HFFc6 (cell line): ENCODE measurements around the gene MRTFB. TPM values are rescaled to one million over a fixed set of nuclear protein-coding genes. Genes with fewer than 3 reads are reported as not detected.

Experiments used
- DNase-seq: peaks from one replicate; pipeline ENCODE4 v3.0.0-alpha.2; 2018
- H3K27ac Mint-ChIP-seq: 2 replicates; pipeline ENCODE4 v1.8.0; 2020; ENCODE audit warnings: mild to moderate bottlenecking, mixed read lengths
- H3K27me3 Mint-ChIP-seq: 2 replicates; pipeline ENCODE4 v1.8.0; 2021; ENCODE audit warnings: mild to moderate bottlenecking, moderate library complexity, mixed read lengths; ENCODE audit not compliant: insufficient read depth
- H3K36me3 Mint-ChIP-seq: 2 replicates; pipeline ENCODE4 v1.8.0; 2021; ENCODE audit warnings: low read depth, mixed read lengths
- H3K4me1 Mint-ChIP-seq: 2 replicates; pipeline ENCODE4 v1.8.0; 2020; ENCODE audit warnings: low read depth, mixed read lengths
- H3K4me3 Mint-ChIP-seq: 2 replicates; pipeline ENCODE4 v1.8.0; 2020; ENCODE audit warnings: mild to moderate bottlenecking, moderate library complexity, mixed read lengths
- H3K9me3 Mint-ChIP-seq: 2 replicates; pipeline ENCODE4 v1.8.0; 2020; ENCODE audit warnings: mild to moderate bottlenecking, mixed read lengths
- total RNA-seq, 6 experiments: library from RNA; stranded (reverse); fragmentation: NEBNext Ultra II Directional; extraction: Animal tissue kit (Norgen Biotek cat#: 25700); gene quantifications; 2 replicates in 1 of 6; 3 replicates in 5 of 6; pipeline ENCODE4 v1.2.3, GENCODE V29; 2021
- TF ChIP-seq, protein P1 (sequence below): fragments of 200-600 bp; sonication (generic); IDR thresholded peaks from 2 replicates; pipeline ENCODE4 v1.5.0; 2021; ENCODE audit warnings: antibody characterized with exemption, mild to moderate bottlenecking

MRTFB gene
- total RNA-seq, 6 experiments from 2014 or later, result 10.3 to 16.9 (median 14.0) TPM

DNA sequence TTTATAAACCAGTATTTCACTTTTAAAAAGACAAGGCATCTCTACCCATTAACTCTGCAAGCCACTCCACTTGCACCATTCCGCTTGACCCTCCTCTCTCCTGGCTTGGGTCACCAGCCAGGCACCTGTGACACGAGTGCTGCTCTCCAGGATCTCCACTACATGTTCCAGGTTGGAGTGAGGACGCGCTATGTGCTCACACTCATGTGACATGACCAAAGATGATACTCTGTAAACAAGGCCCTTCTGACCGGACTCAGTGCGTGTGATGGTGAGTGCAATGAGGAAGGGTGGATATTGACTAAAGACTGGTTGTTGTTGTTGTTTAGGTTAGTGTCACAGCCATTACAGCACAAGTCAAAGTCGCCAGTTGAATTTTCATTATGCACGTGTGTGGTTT is 192.7 kb downstream of the MRTFB start:
- H3K4me3 Mint-ChIP-seq, result no peak overlapping the region
- H3K36me3 Mint-ChIP-seq, result no peaks in the 10 kb centered on the region; the same call in none of the 2 replicates
- H3K27ac Mint-ChIP-seq, result no peak overlapping the region
- DNase-seq, result no peak
- no peaks in the 10 kb centered on the region for H3K4me1 Mint-ChIP-seq
- H3K9me3 Mint-ChIP-seq, result no peaks in the 10 kb centered on the region
- TF ChIP-seq, protein P1, sequence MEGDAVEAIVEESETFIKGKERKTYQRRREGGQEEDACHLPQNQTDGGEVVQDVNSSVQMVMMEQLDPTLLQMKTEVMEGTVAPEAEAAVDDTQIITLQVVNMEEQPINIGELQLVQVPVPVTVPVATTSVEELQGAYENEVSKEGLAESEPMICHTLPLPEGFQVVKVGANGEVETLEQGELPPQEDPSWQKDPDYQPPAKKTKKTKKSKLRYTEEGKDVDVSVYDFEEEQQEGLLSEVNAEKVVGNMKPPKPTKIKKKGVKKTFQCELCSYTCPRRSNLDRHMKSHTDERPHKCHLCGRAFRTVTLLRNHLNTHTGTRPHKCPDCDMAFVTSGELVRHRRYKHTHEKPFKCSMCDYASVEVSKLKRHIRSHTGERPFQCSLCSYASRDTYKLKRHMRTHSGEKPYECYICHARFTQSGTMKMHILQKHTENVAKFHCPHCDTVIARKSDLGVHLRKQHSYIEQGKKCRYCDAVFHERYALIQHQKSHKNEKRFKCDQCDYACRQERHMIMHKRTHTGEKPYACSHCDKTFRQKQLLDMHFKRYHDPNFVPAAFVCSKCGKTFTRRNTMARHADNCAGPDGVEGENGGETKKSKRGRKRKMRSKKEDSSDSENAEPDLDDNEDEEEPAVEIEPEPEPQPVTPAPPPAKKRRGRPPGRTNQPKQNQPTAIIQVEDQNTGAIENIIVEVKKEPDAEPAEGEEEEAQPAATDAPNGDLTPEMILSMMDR, result no peak
- H3K27me3 Mint-ChIP-seq, result no peaks in the 10 kb centered on the region; the same call in 1 of the 2 replicates

GRCh38 chr16:14264327-14264943 is 193.3 kb downstream of the MRTFB start:
- peaks cover 1% of the 10 kb centered on the region; the same call in 1 of the 2 replicates for H3K9me3 Mint-ChIP-seq
- no peak overlapping the region for H3K4me3 Mint-ChIP-seq
- no peak overlapping the region for H3K27ac Mint-ChIP-seq
- TF ChIP-seq, protein P1, result no peak
- no peak for DNase-seq
- no peaks in the 10 kb centered on the region; the same call in 1 of the 2 replicates for H3K27me3 Mint-ChIP-seq
- H3K4me1 Mint-ChIP-seq, result no peaks in the 10 kb centered on the region
- peaks cover 7% of the 10 kb centered on the region for H3K36me3 Mint-ChIP-seq

DNA sequence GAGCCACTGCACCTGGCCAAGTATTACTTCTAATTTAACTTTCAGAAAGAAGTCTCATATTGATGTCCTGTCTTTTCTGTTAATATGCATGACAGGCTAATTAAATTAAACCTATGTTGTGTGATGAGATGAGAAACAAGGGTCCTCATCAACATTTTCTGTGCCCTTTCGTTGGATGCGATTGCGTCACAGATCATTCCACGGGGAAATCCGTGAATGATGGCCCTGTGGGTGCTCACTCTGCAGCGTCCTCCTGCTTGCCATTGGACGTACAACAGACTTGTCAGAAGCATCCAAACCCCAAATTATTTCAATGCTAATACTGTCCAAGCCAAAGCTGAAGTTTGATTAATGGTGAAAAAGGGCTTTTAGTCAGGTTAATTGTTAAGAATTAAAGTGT is 197.0 kb downstream of the MRTFB start:
- Mint-ChIP-seq H3K36me3 (peaks cover 11% of the 10 kb centered on the region), H3K27ac (no peak overlapping the region), H3K9me3 (peaks cover 11% of the 10 kb centered on the region; the same call in 1 of the 2 replicates), H3K27me3 (no peaks in the 10 kb centered on the region), H3K4me1 (no peaks in the 10 kb centered on the region), H3K4me3 (no peak overlapping the region)
- TF ChIP-seq, protein P1, result no peak
- no peak for DNase-seq

DNA sequence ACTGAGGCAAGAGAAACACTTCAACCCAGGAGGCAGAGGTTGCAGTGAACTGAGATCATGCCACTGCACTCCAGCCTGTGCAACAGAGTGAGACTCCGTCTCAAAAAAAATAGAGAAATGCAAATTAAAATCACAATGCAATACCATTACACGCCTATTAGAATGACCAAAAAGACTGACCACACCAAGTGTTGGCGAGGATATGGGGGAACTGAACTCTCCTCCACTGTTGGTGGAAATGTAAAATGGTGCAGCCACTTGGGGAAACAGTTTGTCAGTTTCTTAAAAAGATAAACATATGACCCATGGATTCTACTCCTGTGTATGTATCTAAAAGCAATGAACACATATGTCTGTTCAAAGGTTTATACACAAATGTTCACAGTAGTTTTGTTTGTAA is 204.8 kb downstream of the MRTFB start:
- peaks cover 18% of the 10 kb centered on the region for H3K4me1 Mint-ChIP-seq
- TF ChIP-seq, protein P1, result no peak
- no peaks in the 10 kb centered on the region for H3K9me3 Mint-ChIP-seq
- H3K27ac Mint-ChIP-seq, result no peak overlapping the region
- H3K36me3 Mint-ChIP-seq, result no peaks in the 10 kb centered on the region
- H3K4me3 Mint-ChIP-seq, result no peak overlapping the region
- DNase-seq, result no peak
- H3K27me3 Mint-ChIP-seq, result no peaks in the 10 kb centered on the region; the same call in none of the 2 replicates

DNA sequence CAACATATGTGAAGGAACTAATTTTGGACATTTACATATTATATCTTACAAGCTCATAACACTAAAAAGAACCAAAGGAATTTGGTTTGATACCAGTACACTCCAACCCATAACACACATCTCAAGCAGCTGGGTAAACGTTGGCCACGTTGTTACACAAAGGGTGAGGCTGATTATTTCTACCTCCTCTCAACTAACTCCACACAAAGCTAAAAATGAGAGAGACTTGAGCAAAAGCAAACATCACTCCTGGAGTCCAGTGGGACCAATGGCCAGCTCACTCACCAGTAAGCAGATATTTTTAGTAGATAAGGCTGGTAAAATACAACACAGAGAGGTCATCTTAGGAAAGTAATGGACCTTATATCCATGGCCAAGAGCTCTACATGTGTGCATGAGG is 207.6 kb downstream of the MRTFB start:
- Mint-ChIP-seq H3K9me3 (no peaks in the 10 kb centered on the region), H3K4me3 (no peak overlapping the region), H3K4me1 (peaks cover 20% of the 10 kb centered on the region), H3K27ac (no peak overlapping the region), H3K27me3 (no peaks in the 10 kb centered on the region; the same call in none of the 2 replicates), H3K36me3 (no peaks in the 10 kb centered on the region)
- DNase-seq, result no peak
- TF ChIP-seq, protein P1, result no peak
